ENCODE results near the gene PCCA.

The PCCA gene

GRCh38 chr13:100528820-100529219 is 439.9 kb downstream of the PCCA start:
- H3K9me3 ChIP-seq (ENCODE audit: low read length): no peaks in the 10 kb centered on the region
- H3K9me2 ChIP-seq (ENCODE audit: low read depth, low read length): no peaks in the 10 kb centered on the region
- no peak overlapping the region for H3K4me2 ChIP-seq (ENCODE audit: low read length)
- H3K27me3 ChIP-seq (ENCODE audit: insufficient read depth, low read length): no peaks in the 10 kb centered on the region
- TF ChIP-seq EZH2 (IDR thresholded peaks at IDR 0.05; ENCODE audit: borderline replicate concordance, low read length): no peak
- no peak overlapping the region for H3K4me3 ChIP-seq (ENCODE audit: low read depth, low read length, poor library complexity, severe bottlenecking)
- H3F3A ChIP-seq (ENCODE audit: insufficient read depth, low read length): no peaks in the 10 kb centered on the region
- no peaks in the 10 kb centered on the region for H3K36me3 ChIP-seq (ENCODE audit: insufficient read depth, low read length)
- H4K20me1 ChIP-seq (ENCODE audit: insufficient read depth, low read length): no peaks in the 10 kb centered on the region
- no peaks in the 10 kb centered on the region for H3K79me2 ChIP-seq (ENCODE audit: insufficient read depth, low read length)
- H2AFZ ChIP-seq (ENCODE audit: low read length): no peak overlapping the region
- H3K9ac ChIP-seq (ENCODE audit: low read length): no peak overlapping the region
- H3K4me1 ChIP-seq (ENCODE audit: insufficient read depth, low read length, severe bottlenecking): no peaks in the 10 kb centered on the region
- H3K27ac ChIP-seq (ENCODE audit: low read depth, low read length, poor library complexity, severe bottlenecking): no peak overlapping the region

- H3K4me3 ChIP-seq (ENCODE audit: low read depth, low read length, poor library complexity, severe bottlenecking): no peak overlapping the region
- no peaks in the 10 kb centered on the region for H3K79me2 ChIP-seq (ENCODE audit: insufficient read depth, low read length)
- H3K4me2 ChIP-seq (ENCODE audit: low read length): no peak overlapping the region
- no peaks in the 10 kb centered on the region for H3K36me3 ChIP-seq (ENCODE audit: insufficient read depth, low read length)
- H2AFZ ChIP-seq (ENCODE audit: low read length): no peak overlapping the region
- H3K27ac ChIP-seq (ENCODE audit: low read depth, low read length, poor library complexity, severe bottlenecking): no peak overlapping the region
- TF ChIP-seq CTCF (IDR thresholded peaks at IDR 0.05; ENCODE audit: low read length) (no peak), EZH2 (IDR thresholded peaks at IDR 0.05; ENCODE audit: borderline replicate concordance, low read length) (no peak)
- H3F3A ChIP-seq (ENCODE audit: insufficient read depth, low read length): no peaks in the 10 kb centered on the region
- no peaks in the 10 kb centered on the region for H4K20me1 ChIP-seq (ENCODE audit: insufficient read depth, low read length)
- no peaks in the 10 kb centered on the region for H3K9me2 ChIP-seq (ENCODE audit: low read depth, low read length)
- no peaks in the 10 kb centered on the region for H3K4me1 ChIP-seq (ENCODE audit: insufficient read depth, low read length, severe bottlenecking)
- no peaks in the 10 kb centered on the region for H3K27me3 ChIP-seq (ENCODE audit: insufficient read depth, low read length)
- H3K9ac ChIP-seq (ENCODE audit: low read length): no peak overlapping the region
- no peaks in the 10 kb centered on the region for H3K9me3 ChIP-seq (ENCODE audit: low read length)
Measured at GRCh38 chr13:100529666-100530377, 440.9 kb downstream of the PCCA start.

- H3K4me3 ChIP-seq (ENCODE audit: low read depth, low read length, poor library complexity, severe bottlenecking): no peak overlapping the region
- H3K9me3 ChIP-seq (ENCODE audit: low read length): no peaks in the 10 kb centered on the region
- H3K9me2 ChIP-seq (ENCODE audit: low read depth, low read length): no peaks in the 10 kb centered on the region
- H2AFZ ChIP-seq (ENCODE audit: low read length): no peak overlapping the region
- H3K27me3 ChIP-seq (ENCODE audit: insufficient read depth, low read length): no peaks in the 10 kb centered on the region
- H3K9ac ChIP-seq (ENCODE audit: low read length): no peak overlapping the region
- no peak overlapping the region for H3K27ac ChIP-seq (ENCODE audit: low read depth, low read length, poor library complexity, severe bottlenecking)
- no peaks in the 10 kb centered on the region for H3K79me2 ChIP-seq (ENCODE audit: insufficient read depth, low read length)
- no peak overlapping the region for H3K4me2 ChIP-seq (ENCODE audit: low read length)
- H3F3A ChIP-seq (ENCODE audit: insufficient read depth, low read length): no peaks in the 10 kb centered on the region
- H3K36me3 ChIP-seq (ENCODE audit: insufficient read depth, low read length): no peaks in the 10 kb centered on the region
- TF ChIP-seq CTCF (IDR thresholded peaks at IDR 0.05; ENCODE audit: low read length) (no peak), EZH2 (IDR thresholded peaks at IDR 0.05; ENCODE audit: borderline replicate concordance, low read length) (no peak)
- H3K4me1 ChIP-seq (ENCODE audit: insufficient read depth, low read length, severe bottlenecking): no peaks in the 10 kb centered on the region
- H4K20me1 ChIP-seq (ENCODE audit: insufficient read depth, low read length): no peaks in the 10 kb centered on the region
Measured at GRCh38 chr13:100530671-100531213, 441.8 kb downstream of the PCCA start.

Measured in OCI-LY1 (cell line).